Measurements from ENCODE around the gene TPRX2. TPM values are rescaled to one million over a fixed set of nuclear protein-coding genes. Genes with fewer than 3 reads are reported as not detected.
"Not testable (repeated sequence)": the region's sequence is repeated elsewhere in the genome, so short reads cannot be mapped to it uniquely, and the experiment has no call there.

TPRX2 gene
- total RNA-seq, 1 experiment from 2014 or later, result not detected

GRCh38 chr19:47899335-47899734 is 40.3 kb downstream of the TPRX2 start:
- in situ Hi-C loops (cut with HindIII; ENCODE audit: low sequenced_read_pairs), result no loop called here
- no peak for DNase-seq (ENCODE audit: low spot score)

DNA sequence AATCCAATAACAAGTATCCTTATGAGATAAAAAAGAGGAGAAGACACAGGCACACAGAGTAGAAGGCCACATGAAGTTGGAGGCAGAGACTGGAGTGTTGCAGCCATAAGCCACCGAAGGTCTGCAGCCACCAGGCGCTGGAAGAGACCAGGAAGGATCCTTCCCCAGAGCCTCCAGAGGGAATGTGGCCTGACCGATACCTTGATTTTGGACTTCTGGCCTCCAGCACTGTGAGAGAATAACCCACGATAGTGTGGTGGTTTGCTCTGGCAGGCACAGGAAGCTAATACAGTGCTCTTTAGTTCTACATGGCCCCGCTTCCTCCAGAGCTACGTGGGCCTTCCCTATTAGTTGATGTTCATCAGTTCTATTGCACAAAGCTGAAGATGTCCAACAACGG is 42.3 kb downstream of the TPRX2 start:
- no peak for DNase-seq (ENCODE audit: low spot score)
- in situ Hi-C loops (cut with HindIII; ENCODE audit: low sequenced_read_pairs), result no loop called here

DNA sequence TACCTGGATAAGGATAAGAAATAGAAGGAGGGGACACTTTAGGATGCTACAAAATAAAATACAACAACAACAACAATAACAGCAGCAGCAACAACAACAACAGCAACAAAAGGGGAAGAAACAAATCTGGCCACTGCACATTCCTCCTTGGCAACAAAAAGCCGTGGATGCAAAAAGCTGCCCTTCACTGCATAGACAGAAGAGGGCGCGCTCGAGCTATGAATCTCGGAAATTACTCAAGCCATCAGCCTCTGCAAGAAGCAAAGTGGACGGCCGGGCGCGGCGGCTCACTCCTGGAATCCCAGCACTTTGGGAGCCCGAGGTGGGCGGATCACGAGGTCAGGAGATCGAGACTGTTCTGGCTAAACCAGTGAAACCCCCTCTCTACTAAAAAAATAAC is 50.3 kb downstream of the TPRX2 start:
- in situ Hi-C loops (cut with HindIII; ENCODE audit: low sequenced_read_pairs); DNase-seq (ENCODE audit: low spot score): not testable (repeated sequence)

DNA sequence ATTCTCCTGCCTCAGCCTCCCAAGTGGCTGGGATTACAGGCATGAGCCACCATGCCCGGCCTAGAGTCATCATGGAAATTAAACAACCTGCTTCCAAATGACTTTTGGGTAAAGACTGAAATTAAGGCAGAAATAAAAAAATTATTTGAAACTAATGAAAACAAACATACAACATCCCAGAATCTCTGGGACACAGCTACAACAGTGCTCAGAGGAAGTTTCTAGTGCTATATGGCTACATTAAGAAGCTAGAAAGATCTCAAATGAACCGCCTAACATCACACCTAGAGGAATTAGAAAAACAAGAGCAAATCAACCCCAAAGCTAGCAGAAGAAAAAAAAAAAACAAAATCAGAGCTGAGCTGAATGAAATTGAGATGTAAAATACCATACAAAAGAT is 51.2 kb downstream of the TPRX2 start:
- DNase-seq (ENCODE audit: low spot score); in situ Hi-C loops (cut with HindIII; ENCODE audit: low sequenced_read_pairs): not testable (repeated sequence)

Other genes starting within 250 kb of the TPRX2 start
- gene EHD2, start 145.8 kb upstream of the TPRX2 start, total RNA-seq (2014; rRNA removed; shearing (Covaris generic)), result not detected in 2 replicates
- gene NOP53, start 113.7 kb upstream of the TPRX2 start, total RNA-seq (2014; rRNA removed; shearing (Covaris generic)), result 431 and 471 TPM in 2 replicates
- gene SELENOW, start 80.5 kb upstream of the TPRX2 start, total RNA-seq (2014; rRNA removed; shearing (Covaris generic)), result 322 and 424 TPM in 2 replicates
- not detected in 2 replicates for gene TPRX1, start 54.7 kb upstream of the TPRX2 start, total RNA-seq (2014; rRNA removed; shearing (Covaris generic))
- gene CRX, start 37.3 kb upstream of the TPRX2 start, total RNA-seq (2014; rRNA removed; shearing (Covaris generic)), result 0.34 and 0.68 TPM in 2 replicates
- gene SULT2A1, start 27.1 kb downstream of the TPRX2 start, total RNA-seq (2014; rRNA removed; shearing (Covaris generic)), result not detected in 2 replicates
- not detected in 2 replicates for gene BSPH1, start 132.9 kb downstream of the TPRX2 start, total RNA-seq (2014; rRNA removed; shearing (Covaris generic))
- not detected in 2 replicates for gene ELSPBP1, start 135.4 kb downstream of the TPRX2 start, total RNA-seq (2014; rRNA removed; shearing (Covaris generic))
- gene CABP5, start 184.8 kb downstream of the TPRX2 start, total RNA-seq (2014; rRNA removed; shearing (Covaris generic)), result not detected in 2 replicates